ENCODE measurements around the gene PGBD5. TPM values are rescaled to one million over a fixed set of nuclear protein-coding genes. Genes with fewer than 3 reads are reported as not detected.

The PGBD5 gene
- total and polyA plus RNA-seq, 2 of the 13 experiments (the other 11 are each of a cell fraction or from before 2014, with no cell fraction given) = 0.04 to 0.13 TPM

GRCh38 chr1:230423951-230424350, 2.2 kb downstream of the PGBD5 start:
- no TSS peak for BruUV-seq (replicated peaks)
- H3K79me2 ChIP-seq (ENCODE audit: insufficient read depth, low read length) = no peaks in the 10 kb centered on the region
- H3K9me3 ChIP-seq (ENCODE audit: low read length) = no peaks in the 10 kb centered on the region
- intact Hi-C loops (cut with micrococcal nuclease; ENCODE audit: unreplicated experiment) = no loop called here
- DNase-seq (ENCODE audit: low spot score) (no peak), ATAC-seq (no peak), FAIRE-seq (no peak)
- H3K27ac ChIP-seq (ENCODE audit: extremely low read length, insufficient read depth, low read length) = no peak overlapping the region
- TF ChIP-seq CEBPZ (IDR thresholded peaks at IDR 0.05; ENCODE audit: low read length) (no peak), MAFK (conservative IDR thresholded peaks at IDR 0.05 in 1 of 2, IDR thresholded peaks at IDR 0.05 in 1 of 2; ENCODE audit: low read length in 2 of 2) (no peak), CERS6 (CRISPR knock-in tag; IDR thresholded peaks at IDR 0.05) (no peak), KMT2A (CRISPR knock-in tag; IDR thresholded peaks at IDR 0.05) (no peak), CEBPG (CRISPR knock-in tag; IDR thresholded peaks at IDR 0.05) (no peak), MBD4 (IDR thresholded peaks at IDR 0.05; ENCODE audit: borderline replicate concordance, low read length) (no peak), ZNF816 (CRISPR knock-in tag; IDR thresholded peaks at IDR 0.05; ENCODE audit: borderline replicate concordance) (no peak), ZNF350 (CRISPR knock-in tag; IDR thresholded peaks at IDR 0.05; ENCODE audit: borderline replicate concordance, low read depth) (no peak), KDM1A (CRISPR knock-in tag; IDR thresholded peaks at IDR 0.05) (no peak), ZBTB7A (CRISPR knock-in tag; IDR thresholded peaks at IDR 0.05) (no peak), RAD51 (IDR thresholded peaks at IDR 0.05; ENCODE audit: borderline replicate concordance) (no peak)
- in situ Hi-C loops (cut with HindIII; ENCODE audit: extremely low pct_ligation_motif_present, low pct_unique_long_range_greater_than_20kb) = no loop called here
- no peak overlapping the region for H3K4me2 ChIP-seq (ENCODE audit: low read depth, low read length)
- H3K4me3 ChIP-seq (replicated peaks in 1 of 3; ENCODE audit: insufficient read depth in 1 of 3, low read depth in 2 of 3, low read length in 3 of 3) = no peak overlapping the region
- no peaks in the 10 kb centered on the region for H3K4me1 ChIP-seq (ENCODE audit: insufficient read depth, low read length)
- no peaks in the 10 kb centered on the region for H3K36me3 ChIP-seq (replicated peaks in 1 of 2; ENCODE audit: control insufficient read depth in 1 of 2, insufficient read depth in 2 of 2, low read length in 2 of 2)
- CTCF ChIA-PET (ENCODE audit: low intra/inter-chr PET ratio, low total read pairs) = no interaction called here
- H3K27me3 ChIP-seq (ENCODE audit: control insufficient read depth in 1 of 2, insufficient read depth in 2 of 2, low read length in 2 of 2) = peaks cover 9 to 41% of the 10 kb centered on the region in 2 experiments; a peak in 4 of 5 replicates
- POLR2A ChIA-PET = no interaction called here
- peaks cover 3% of the 10 kb centered on the region; the same call in 1 of the 2 replicates for H4K20me1 ChIP-seq (ENCODE audit: insufficient read depth, low read length)
- no peak overlapping the region for H3K9ac ChIP-seq (ENCODE audit: insufficient read depth, low read depth, low read length)
- no peak overlapping the region for H2AFZ ChIP-seq (ENCODE audit: low read length)
- WGBS (ENCODE audit: low lambda C conversion rate) = 52% methylated on average over 4 of the region's 4 CpGs
